GM21360 (cell line): ENCODE data around the gene NLGN1.

ENCODE experiments used
- ATAC-seq: cut with Tn5 transposase; IDR thresholded peaks from one replicate; pipeline ENCODE4 v1.9.1; 2021; ENCODE audit warnings: mild to moderate bottlenecking, moderate library complexity; ENCODE audit not compliant: unreplicated experiment

The NLGN1 gene

DNA sequence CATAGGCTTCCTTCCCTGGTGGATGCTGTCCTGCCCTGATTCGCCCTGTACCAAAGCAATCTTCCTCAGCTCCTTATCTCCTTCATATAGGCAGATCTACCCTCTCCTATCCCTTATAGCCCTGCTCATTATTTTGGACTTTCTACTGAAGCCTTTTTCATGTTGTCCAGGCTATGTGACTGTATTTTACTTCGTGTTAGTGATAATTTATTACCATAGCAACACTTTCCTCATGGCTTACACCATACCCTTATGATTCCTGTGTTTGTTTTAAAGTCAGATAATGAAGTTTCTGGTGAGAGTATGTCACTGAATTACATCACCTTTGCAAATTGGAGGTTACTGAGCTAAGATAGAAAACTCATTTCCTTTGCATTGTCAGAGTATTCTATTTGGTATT lies 352.6 kb downstream of the NLGN1 start:
- ATAC-seq: no peak

GRCh38 chr3:173750591-173750990 lies 353.0 kb downstream of the NLGN1 start:
- no peak for ATAC-seq

DNA sequence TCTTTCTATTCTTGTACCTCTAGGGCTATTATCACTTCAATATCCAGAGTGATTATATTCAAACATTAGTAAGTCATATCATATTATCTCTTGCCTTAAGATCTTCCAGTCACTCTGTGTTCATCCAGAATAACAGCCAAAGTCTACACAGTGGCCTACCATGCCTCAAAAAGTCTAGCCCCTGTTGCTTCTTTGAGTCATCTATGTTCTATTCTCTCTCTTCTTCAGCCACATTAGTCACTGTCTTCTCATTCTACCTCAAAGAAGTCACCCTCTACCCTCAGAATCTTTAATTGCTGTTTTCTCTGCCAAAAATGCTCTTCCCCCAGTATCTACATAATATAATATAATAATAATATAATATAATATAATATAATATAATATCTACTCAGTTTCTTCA lies 356.0 kb downstream of the NLGN1 start:
- no peak for ATAC-seq

DNA sequence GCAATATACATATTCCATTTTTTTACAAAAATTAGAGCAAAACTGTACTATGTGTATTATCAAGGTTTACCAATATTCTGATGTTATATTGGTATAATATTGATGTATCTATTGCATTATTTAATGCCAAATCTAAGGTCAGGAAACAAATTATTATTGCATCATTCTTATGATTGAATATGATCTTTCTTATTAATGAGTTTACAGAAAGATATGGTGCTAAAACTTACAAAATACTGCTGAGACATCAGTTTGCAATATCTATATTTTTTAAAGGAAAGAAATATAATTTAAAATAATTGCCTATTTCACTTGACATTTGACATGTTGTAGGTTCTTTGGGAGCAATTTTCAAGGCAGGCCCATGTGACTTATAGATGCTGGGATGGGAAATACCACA lies 357.6 kb downstream of the NLGN1 start:
- ATAC-seq: no peak

GRCh38 chr3:173761161-173761560 lies 363.6 kb downstream of the NLGN1 start:
- no peak for ATAC-seq

DNA sequence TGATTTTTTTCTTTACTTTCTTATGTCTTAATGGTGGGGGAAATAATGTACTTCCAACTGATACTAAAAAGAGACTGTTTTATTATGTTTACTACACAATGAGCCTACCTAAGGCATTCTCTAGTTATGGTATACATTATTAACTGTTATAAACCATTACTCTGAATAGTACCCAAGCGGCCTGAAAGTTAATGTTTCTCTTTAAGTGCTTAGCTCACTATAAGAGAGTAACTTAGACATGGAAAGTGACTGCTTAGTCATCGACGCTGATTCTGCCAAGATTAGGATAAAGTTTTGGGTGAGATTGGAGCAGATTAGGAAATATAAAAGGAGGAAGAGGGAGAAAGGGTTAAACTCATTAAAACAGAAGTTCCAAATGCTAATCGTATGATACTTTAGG lies 365.0 kb downstream of the NLGN1 start:
- ATAC-seq: no peak

DNA sequence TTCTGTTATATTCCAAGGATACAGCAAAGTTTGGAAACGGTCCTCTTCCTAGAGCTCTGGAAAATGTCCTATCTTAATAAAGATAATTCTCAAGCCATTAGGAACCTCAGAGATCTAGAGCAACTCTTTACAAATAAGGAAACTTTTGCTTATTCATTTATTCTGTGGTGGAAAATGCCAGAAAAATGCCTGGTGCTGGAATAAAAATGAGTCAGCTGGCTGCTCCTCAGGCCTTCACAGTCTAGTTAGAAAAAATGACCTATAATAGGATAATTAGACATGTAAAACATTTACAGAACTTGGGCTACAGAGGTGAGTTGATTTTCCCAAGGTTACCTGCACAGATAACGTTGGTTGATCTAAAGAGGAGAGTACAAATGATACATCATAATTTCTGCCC lies 372.5 kb downstream of the NLGN1 start:
- ATAC-seq: no peak

- ATAC-seq: no peak
Observed at GRCh38 chr3:173770796-173771573, 373.4 kb downstream of the NLGN1 start.

DNA sequence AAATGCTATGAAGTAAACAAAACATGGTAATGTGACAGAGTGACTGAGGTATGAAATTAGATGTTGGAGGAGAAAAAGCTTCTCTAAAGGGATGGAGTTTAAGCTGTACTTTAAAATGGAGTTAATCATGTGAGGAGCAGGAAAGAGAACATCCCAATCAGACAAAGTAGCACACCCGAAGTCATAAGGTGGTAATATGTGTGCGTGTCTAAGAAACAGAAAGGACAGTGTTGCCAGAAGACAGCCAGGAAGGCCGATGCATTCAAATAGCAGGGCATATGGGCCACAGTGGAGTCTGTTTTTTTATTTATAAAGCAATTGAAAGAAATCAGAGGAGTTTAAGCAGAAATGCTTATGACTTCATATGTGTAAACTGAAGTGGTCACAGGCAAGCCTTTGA lies 376.3 kb downstream of the NLGN1 start:
- ATAC-seq: no peak

GRCh38 chr3:173774294-173774693 lies 376.8 kb downstream of the NLGN1 start:
- no peak for ATAC-seq

DNA sequence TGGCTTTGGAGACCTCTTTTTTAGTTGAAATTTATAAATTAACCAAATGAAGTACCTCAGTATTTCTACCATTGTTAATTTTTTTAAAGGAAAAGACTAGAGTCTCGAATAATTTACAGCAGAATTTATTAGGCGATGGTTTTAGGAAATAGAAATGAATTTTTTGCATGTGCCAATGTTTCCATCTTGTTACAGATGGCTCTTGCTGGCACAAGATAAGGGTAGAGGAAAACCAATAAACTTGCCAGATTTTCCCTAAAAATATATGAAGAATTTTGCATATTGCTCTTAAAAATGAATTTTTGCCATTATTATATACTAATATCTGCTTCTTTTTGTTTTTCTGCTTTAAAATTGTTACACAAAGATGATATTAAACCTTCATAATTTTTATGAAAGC lies 380.7 kb downstream of the NLGN1 start:
- no peak for ATAC-seq

DNA sequence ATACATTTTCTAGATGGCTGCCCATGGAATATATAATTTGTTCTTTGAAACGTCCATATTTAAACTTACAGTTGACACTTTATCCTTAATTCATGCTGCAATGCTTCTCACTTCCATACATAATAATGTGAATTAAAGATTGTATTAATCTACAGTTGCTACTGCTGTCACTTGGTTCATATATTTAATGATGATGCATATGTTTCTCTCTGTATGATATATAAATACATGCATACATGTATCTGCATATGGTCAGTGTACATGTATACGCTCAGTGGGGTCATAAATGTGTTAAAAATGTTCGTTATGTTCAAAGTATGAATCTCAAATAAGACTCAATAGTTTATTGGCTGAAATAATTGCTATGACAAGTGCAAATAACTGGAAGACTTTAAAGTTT lies 382.5 kb downstream of the NLGN1 start:
- ATAC-seq: no peak

- no peak for ATAC-seq
Observed at GRCh38 chr3:173785004-173785403, 387.5 kb downstream of the NLGN1 start.

DNA sequence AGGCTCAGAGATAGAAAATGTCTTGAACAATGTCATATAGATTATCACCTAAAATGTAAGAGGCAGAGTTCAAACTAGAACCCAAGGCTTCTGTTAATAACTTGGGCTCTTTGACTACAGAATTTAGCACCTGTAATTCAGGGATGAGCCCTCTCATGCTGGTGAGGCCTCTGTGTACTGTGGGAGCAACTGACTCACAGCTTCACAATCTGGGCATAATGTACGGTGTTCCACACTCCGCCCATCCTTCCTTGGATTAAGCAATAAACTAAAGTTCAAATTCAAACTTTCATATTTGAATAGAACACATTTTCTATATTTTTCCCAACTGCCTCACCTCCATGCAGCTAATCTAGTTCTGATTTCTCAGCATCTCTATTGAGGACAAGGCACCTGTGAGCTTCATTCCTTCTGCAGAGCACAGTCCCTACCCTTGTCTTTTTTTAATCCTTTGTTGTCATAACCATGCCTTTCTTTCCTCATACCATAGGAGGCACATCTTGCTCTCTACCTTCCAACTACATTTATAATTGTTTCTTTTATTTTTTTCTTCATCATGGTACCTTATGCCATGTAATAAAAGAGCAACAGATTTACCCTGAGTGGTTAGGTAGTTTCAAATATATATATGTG lies 392.1 kb downstream of the NLGN1 start:
- ATAC-seq: no peak

DNA sequence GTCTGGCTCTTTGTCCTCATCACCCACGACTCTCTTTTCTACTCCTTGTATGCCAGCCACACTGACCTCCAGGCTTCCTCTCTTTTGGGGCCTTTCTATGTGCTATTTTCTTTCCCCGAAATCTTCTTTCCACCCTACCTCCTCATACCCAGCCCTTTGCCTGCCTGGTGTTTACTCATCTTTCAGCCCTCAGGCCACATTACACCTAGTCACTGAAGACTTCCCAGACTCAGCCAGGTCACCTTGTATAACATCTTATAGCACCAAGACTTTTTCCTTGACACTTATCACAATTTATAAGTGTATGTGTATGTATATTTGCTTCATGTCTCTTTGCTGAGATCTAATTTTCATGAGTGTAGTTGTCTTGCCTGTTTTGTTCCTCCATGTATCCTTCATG lies 396.4 kb downstream of the NLGN1 start:
- ATAC-seq: no peak

DNA sequence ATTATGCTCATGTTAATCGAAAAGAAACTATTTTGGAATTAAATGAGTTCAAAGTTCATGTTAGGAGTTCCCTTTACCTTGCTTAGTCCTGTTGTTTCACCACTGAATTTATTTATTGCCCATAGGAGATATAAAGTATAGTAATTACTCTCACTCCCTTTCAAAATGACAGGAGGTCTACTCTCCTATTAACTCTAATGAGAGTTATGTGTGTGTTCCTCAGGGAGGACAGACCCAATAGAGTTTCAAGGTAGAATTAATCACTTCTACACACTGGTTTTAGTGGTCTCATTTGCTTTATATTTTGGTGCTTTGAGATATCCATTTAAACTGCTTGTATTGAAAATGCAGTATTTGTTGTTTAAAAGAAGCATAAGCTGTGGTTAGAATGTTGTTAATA lies 398.9 kb downstream of the NLGN1 start:
- no peak for ATAC-seq

DNA sequence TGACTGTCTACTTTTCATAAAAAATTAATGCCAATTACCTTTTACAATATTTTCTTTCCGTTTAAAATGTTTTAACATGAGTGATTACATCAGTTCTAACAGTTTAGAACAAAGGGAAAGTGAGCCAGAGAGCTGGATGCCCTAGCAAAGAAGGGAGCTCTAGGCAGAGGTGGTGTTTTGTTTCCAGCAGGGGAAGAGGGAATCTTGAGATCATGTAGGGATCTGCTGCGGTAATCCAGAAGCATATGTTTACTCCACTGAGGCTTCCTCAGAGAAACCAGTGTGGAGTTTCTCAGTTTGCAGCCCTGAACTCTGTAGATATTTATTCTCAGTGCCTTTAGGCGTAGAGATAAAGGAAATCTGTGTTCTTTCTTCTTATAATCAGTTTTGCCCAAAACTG lies 399.3 kb downstream of the NLGN1 start:
- no peak for ATAC-seq

- no peak for ATAC-seq
Observed at GRCh38 chr3:173799060-173799816, 401.7 kb downstream of the NLGN1 start.

DNA sequence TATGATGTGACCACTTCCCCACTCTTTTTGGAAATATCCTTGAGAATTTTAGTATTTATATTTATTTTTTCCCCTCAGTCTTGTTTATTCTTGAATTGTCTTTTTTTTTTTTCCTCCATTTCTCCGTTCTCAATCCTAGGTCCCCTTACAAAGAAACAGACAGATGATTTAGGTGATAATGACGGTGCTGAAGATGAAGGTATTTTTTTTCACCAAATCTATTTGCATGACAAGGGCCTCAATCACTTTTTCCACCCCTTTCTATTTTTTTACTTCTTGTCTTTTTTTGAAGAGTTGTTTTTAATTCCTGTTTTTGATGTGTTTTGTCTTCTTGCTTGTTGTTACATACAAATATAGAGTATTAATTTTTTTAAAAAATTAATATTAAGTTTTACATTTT lies 402.6 kb downstream of the NLGN1 start:
- ATAC-seq: no peak

- ATAC-seq: no peak
Observed at GRCh38 chr3:173814809-173815208, 417.3 kb downstream of the NLGN1 start.

DNA sequence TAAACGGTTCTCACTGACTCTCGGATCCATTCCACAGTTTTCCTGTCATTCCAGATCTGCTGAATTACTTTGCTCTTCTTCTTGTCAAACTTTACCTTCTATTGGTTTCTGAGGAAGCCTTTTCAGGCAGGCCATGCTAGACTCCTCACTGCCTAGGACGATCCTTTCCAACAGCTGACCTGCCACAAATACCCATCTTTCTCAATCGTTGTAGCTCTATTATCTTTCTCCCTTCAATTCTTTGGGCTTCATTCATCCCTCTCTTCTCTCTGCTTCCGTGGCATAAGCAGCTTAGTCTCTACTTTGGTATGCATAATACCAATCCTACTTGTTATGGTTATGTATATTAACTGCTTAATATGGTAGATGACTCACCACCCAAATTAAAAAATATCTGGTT lies 421.8 kb downstream of the NLGN1 start:
- no peak for ATAC-seq

- no peak for ATAC-seq
Observed at GRCh38 chr3:173823911-173824460, 426.4 kb downstream of the NLGN1 start.
